ENCODE data around the gene MARK2. TPM values are rescaled to one million over a fixed set of nuclear protein-coding genes. Genes with fewer than 3 reads are reported as not detected.

MARK2 gene
- total RNA-seq, 2 donors from 2014 or later: 20.2 to 25.5 TPM

DNA sequence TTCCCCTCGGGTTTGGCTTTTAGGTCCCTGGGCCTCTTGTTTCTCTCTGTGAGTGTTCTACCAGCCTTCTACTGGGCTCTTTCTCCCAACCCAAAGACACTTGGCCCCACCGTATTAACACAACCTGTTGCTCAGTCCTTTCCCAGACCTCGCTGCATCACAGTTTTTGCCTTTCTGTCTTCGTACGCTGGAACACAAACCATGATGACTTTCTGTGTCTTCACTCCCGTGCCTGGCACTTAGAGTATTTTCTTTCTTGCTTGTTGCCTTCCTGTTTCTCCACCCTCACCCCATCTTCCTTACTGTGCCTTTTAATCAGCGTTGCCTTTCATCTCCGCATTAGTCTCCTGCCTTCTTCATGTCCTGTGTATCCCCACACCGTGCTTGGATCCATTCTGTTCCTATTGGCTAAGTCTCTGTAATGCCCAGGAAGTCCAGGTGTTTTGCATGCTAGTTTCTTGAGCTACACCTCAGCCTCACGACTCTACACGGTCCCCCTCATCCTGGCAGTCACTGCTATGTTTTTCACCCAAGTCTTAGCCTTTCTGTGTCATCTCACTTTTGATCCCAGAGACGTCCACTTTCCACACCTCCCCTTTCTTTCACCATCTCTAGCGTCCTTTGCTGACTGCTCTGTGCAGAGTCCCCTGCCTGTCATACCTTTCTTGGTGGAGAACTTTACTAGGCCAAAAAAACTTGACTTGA is 1.6 kb downstream of the MARK2 start:
- peak overlapping the region; percentile 61 to 82 for H3K27ac ChIP-seq
- H3K9me3 ChIP-seq: no peaks in the 10 kb centered on the region
- H3K4me1 ChIP-seq (ENCODE audit: control insufficient read depth in 1 of 2, low read depth in 2 of 2): peaks cover 17 to 54% of the 10 kb centered on the region in 2 donors
- ATAC-seq (ENCODE audit: insufficient number of reproducible peaks, low FRiP score, low read depth) (no peak), DNase-seq (ENCODE audit: low spot score) (no peak)
- H3K36me3 ChIP-seq: no peaks in the 10 kb centered on the region
- H3K4me3 ChIP-seq: peak overlapping the region; percentile 92
- no peaks in the 10 kb centered on the region for H3K27me3 ChIP-seq (replicated peaks; ENCODE audit: insufficient read depth)
- TF ChIP-seq CTCF (IDR thresholded peaks at IDR 0.05): no peak

- no peak for DNase-seq (ENCODE audit: low spot score)
- ATAC-seq (ENCODE audit: insufficient number of reproducible peaks, low FRiP score, low read depth): no peak
- H3K27me3 ChIP-seq (replicated peaks; ENCODE audit: insufficient read depth): no peaks in the 10 kb centered on the region
- no peak for TF ChIP-seq CTCF (IDR thresholded peaks at IDR 0.05)
- no peaks in the 10 kb centered on the region for H3K9me3 ChIP-seq
- H3K36me3 ChIP-seq: no peaks in the 10 kb centered on the region
- peak overlapping the region; percentile 61 to 82 for H3K27ac ChIP-seq
- H3K4me1 ChIP-seq (ENCODE audit: control insufficient read depth in 1 of 2, low read depth in 2 of 2): peaks cover 17 to 54% of the 10 kb centered on the region in 2 donors
- H3K4me3 ChIP-seq: peak overlapping the region; percentile 92
These were observed 2.6 kb downstream of the MARK2 start for GRCh38 chr11:63841554-63841953.

DNA sequence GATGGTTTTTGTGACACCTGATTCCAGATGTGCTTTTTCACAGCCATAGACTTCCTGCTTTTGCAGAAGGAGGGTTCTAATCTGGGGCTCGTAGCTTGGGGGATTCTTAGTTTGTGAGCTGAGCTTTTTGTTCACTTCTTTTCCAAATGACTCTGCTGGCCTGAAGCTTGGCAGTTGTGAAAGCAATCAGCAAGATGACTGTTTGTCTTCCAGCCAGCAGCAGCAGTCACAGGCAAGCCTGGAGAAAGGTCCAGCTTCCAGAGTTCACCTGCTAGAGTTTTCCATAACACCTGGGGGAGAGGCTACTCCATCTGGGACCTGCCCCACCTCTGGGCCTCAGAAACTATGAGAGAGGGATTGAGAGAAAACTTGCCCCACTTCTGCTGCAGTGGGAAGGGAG is 4.1 kb downstream of the MARK2 start:
- Histone ChIP-seq H3K36me3 (no peaks in the 10 kb centered on the region), H3K27ac (no peak overlapping the region), H3K27me3 (replicated peaks; ENCODE audit: insufficient read depth) (no peaks in the 10 kb centered on the region), H3K4me1 (ENCODE audit: control insufficient read depth in 1 of 2, low read depth in 2 of 2) (peaks cover 9 to 58% of the 10 kb centered on the region in 2 donors), H3K9me3 (no peaks in the 10 kb centered on the region), H3K4me3 (no peak overlapping the region)
- DNase-seq (ENCODE audit: low spot score): no peak
- no peak for TF ChIP-seq CTCF (IDR thresholded peaks at IDR 0.05)
- no peak for ATAC-seq (ENCODE audit: insufficient number of reproducible peaks, low FRiP score, low read depth)

DNA sequence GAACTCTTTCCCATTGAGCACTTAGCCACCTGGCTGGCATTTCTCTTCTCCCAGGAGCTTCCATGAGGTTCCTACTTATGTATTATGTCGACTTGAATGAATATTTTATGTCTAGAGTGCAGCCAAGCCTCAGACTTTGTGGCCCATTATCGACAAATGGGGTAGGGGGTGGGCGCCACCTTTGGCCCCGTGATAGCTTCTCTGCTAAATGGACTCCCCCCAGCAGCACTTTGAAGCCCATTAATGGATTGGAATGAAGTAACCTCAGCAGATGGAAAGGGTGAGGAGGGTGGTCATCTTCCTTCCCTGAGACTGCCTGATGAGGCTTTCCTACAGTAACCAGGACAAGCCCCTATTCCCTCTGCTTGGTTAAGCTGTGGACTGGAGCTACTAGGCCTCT is 5.9 kb downstream of the MARK2 start:
- no peak for TF ChIP-seq CTCF (IDR thresholded peaks at IDR 0.05)
- no peak overlapping the region for H3K4me3 ChIP-seq
- DNase-seq (ENCODE audit: low spot score): no peak
- H3K27ac ChIP-seq: no peak overlapping the region
- H3K9me3 ChIP-seq: no peaks in the 10 kb centered on the region
- no peaks in the 10 kb centered on the region for H3K27me3 ChIP-seq (replicated peaks; ENCODE audit: insufficient read depth)
- no peak for ATAC-seq (ENCODE audit: insufficient number of reproducible peaks, low FRiP score, low read depth)
- no peaks in the 10 kb centered on the region for H3K36me3 ChIP-seq
- H3K4me1 ChIP-seq (ENCODE audit: control insufficient read depth in 1 of 2, low read depth in 2 of 2): peaks cover 7 to 56% of the 10 kb centered on the region in 2 donors

DNA sequence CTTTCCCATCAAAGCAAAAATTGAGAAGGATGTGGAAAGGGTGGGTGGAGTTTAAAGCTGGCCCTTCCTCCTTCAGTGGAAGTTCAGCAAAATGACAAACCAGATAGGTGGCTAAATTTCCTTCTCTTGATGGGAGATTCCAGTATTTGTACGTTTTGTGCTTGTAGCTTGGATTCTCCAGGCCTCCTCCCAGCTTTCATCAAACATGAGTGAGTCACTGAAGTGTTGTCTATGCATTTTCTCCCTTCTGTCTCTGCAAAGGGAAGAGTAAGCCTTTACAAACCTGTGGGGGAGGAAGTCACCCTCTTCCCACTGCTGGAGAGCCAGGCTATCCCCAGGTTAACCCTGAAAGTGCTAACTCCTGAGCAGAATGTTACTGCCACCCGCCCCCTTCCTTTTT is 6.4 kb downstream of the MARK2 start:
- peaks cover 7 to 52% of the 10 kb centered on the region in 2 donors for H3K4me1 ChIP-seq (ENCODE audit: control insufficient read depth in 1 of 2, low read depth in 2 of 2)
- H3K27me3 ChIP-seq (replicated peaks; ENCODE audit: insufficient read depth): no peaks in the 10 kb centered on the region
- H3K36me3 ChIP-seq: no peaks in the 10 kb centered on the region
- DNase-seq (ENCODE audit: low spot score) (no peak), ATAC-seq (ENCODE audit: insufficient number of reproducible peaks, low FRiP score, low read depth) (no peak)
- no peak overlapping the region for H3K4me3 ChIP-seq
- TF ChIP-seq CTCF (IDR thresholded peaks at IDR 0.05): no peak
- no peaks in the 10 kb centered on the region for H3K9me3 ChIP-seq
- no peak overlapping the region for H3K27ac ChIP-seq
